Measurements from ENCODE around the gene DHX57. TPM values are rescaled to one million over a fixed set of nuclear protein-coding genes. Genes with fewer than 3 reads are reported as not detected.

DHX57 gene
- total and polyA plus RNA-seq, 7 donors: 1.6 to 17.3 (median 11.3) TPM

DNA sequence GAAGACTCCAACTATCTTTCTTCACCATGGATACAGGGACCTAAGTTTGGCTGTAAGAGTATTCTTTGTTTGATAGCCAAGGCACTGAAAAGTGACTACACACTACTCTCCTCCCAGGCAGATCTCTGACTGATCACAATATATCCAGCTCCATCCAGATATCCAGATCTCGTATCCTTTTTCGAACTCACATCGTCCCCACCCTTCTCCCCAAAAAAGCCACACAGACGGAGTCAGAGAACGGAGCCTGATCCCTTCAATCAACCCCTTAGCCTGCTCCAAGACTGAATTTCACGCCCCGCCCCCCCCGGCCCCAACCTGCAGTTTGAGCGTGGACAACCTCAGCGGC, 533 bp downstream of the DHX57 start:
- peaks cover 0 to 18% (median 14%) of the 10 kb centered on the region in 4 donors for H3K4me1 ChIP-seq
- no peaks in the 10 kb centered on the region for H3K9me3 ChIP-seq
- H3K27ac ChIP-seq: peak overlapping the region; percentile 78 to 85 (median 81)
- no peaks in the 10 kb centered on the region for H3K27me3 ChIP-seq
- H3K36me3 ChIP-seq: peaks cover 0 to 1% (median 0%) of the 10 kb centered on the region in 4 donors
- intact Hi-C loops (cut with DNase I): no loop called here
- peak overlapping the region; percentile 69 to 87 (median 82) for H3K4me3 ChIP-seq
- no peak for DNase-seq
- WGBS, 2 donors: 0 to 1% methylated on average over 10 of the region's 10 CpGs
- TF ChIP-seq POLR2AphosphoS5 (IDR thresholded peaks at IDR 0.05): no peak
- no peak for TF ChIP-seq POLR2A (IDR thresholded peaks at IDR 0.05)
- TF ChIP-seq, protein P1, sequence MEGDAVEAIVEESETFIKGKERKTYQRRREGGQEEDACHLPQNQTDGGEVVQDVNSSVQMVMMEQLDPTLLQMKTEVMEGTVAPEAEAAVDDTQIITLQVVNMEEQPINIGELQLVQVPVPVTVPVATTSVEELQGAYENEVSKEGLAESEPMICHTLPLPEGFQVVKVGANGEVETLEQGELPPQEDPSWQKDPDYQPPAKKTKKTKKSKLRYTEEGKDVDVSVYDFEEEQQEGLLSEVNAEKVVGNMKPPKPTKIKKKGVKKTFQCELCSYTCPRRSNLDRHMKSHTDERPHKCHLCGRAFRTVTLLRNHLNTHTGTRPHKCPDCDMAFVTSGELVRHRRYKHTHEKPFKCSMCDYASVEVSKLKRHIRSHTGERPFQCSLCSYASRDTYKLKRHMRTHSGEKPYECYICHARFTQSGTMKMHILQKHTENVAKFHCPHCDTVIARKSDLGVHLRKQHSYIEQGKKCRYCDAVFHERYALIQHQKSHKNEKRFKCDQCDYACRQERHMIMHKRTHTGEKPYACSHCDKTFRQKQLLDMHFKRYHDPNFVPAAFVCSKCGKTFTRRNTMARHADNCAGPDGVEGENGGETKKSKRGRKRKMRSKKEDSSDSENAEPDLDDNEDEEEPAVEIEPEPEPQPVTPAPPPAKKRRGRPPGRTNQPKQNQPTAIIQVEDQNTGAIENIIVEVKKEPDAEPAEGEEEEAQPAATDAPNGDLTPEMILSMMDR (IDR thresholded peaks at IDR 0.05): no peak
- TF ChIP-seq EP300 (IDR thresholded peaks at IDR 0.05): no peak

DNA sequence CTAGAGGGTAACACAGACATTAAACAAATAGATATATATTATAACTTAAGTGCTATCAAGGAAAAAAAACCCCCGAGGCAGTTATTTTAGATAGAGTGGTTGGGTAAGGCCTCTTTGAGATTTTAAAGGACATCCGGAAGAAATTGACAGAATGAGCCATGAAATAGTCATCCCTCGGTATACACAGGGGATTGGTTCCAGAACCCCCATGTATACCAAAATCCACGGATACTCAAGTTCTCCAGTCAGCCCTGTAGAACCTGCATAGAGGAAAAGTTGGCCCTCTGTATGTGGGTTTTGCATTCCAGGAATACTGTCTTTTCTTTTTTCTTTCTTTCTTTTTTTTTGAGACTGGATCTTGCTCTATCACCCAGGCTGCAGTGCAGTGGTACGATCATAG, 2.0 kb downstream of the DHX57 start:
- intact Hi-C loops (cut with DNase I): no loop called here
- Histone ChIP-seq H3K9me3 (no peaks in the 10 kb centered on the region), H3K27me3 (no peaks in the 10 kb centered on the region), H3K4me1 (peaks cover 0 to 18% (median 14%) of the 10 kb centered on the region in 4 donors), H3K36me3 (no peaks in the 10 kb centered on the region), H3K4me3 (no peak overlapping the region), H3K27ac (no peak overlapping the region)
- WGBS, 2 donors: 75 to 78% methylated on average over 5 of the region's 5 CpGs
- TF ChIP-seq POLR2AphosphoS5 (IDR thresholded peaks at IDR 0.05) (no peak), EP300 (IDR thresholded peaks at IDR 0.05) (no peak), POLR2A (IDR thresholded peaks at IDR 0.05) (no peak)
- TF ChIP-seq, protein P1 (IDR thresholded peaks at IDR 0.05): no peak
- no peak for DNase-seq

DNA sequence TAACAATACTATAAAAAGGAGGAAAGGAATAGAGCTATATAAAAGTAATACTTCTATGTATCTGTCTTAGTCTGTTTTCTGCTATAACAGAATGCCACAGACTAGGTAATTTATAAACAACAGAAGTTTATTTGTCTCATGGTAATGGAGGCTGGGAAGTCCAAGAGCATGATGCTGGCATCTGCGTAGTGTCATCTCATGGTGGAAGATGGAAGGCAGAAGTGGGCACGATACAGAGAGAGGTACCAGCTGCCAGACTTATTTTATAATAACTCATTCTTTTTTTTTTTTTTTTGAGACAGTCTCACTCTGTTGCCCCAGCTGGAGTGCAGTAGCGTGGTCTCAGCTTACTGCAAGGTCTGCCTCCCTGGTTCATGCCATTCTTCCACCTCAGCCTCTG, 4.3 kb downstream of the DHX57 start:
- no peak overlapping the region for H3K27ac ChIP-seq
- H3K4me3 ChIP-seq: no peak overlapping the region
- no peak for DNase-seq
- intact Hi-C loops (cut with DNase I): no loop called here
- TF ChIP-seq, protein P1 (IDR thresholded peaks at IDR 0.05): no peak
- TF ChIP-seq POLR2AphosphoS5 (IDR thresholded peaks at IDR 0.05) (no peak), EP300 (IDR thresholded peaks at IDR 0.05) (no peak), POLR2A (IDR thresholded peaks at IDR 0.05) (no peak)
- peaks cover 0 to 16% (median 0%) of the 10 kb centered on the region in 4 donors for H3K36me3 ChIP-seq
- peaks cover 0 to 12% (median 8%) of the 10 kb centered on the region in 4 donors for H3K4me1 ChIP-seq
- H3K9me3 ChIP-seq: no peaks in the 10 kb centered on the region
- no peaks in the 10 kb centered on the region for H3K27me3 ChIP-seq
- WGBS, 2 donors: 97 to 98% methylated on average over 3 of the region's 3 CpGs

DNA sequence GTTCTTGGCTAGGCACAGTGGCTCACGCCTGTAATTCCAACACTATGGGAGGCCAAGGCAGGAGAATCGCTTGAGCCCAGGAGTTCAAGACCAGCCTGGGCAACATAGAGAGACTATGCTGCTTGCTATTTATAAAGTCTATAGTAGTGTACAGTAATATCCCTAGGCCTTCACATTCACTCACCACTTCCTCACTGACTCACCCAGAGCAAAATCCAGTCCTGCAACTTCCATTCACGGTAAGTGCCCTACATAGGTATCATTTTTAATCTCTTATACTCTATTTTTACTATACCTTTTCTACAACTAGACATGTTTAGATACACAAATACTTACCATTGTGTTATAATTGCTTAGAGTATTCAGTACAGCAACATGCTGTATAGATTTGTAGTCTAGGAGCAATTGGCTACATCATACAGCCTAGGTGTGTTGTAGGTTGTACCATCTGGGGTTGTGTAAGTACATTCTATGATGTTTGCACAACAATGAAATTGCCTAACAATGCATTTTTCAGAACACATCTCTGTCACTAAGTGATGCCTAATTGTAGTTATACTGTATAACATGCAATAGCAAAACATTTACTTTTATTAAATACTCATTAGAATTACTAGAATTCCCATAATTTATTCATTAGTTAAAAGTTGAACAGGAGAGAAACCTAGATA, 8.8 kb downstream of the DHX57 start:
- intact Hi-C loops (cut with DNase I): no loop called here
- no peaks in the 10 kb centered on the region for H3K4me1 ChIP-seq
- H3K27me3 ChIP-seq: no peaks in the 10 kb centered on the region
- DNase-seq: no peak
- no peak for TF ChIP-seq POLR2AphosphoS5 (IDR thresholded peaks at IDR 0.05)
- TF ChIP-seq, protein P1 (IDR thresholded peaks at IDR 0.05): no peak
- TF ChIP-seq POLR2A (IDR thresholded peaks at IDR 0.05): no peak
- no peak for TF ChIP-seq EP300 (IDR thresholded peaks at IDR 0.05)
- WGBS, 2 donors: 92 to 95% methylated on average over 3 of the region's 3 CpGs
- H3K27ac ChIP-seq: no peak overlapping the region
- no peaks in the 10 kb centered on the region for H3K9me3 ChIP-seq
- H3K36me3 ChIP-seq: peaks cover 0 to 33% (median 7%) of the 10 kb centered on the region in 4 donors
- H3K4me3 ChIP-seq: no peak overlapping the region
